Measurements from ENCODE around the gene NR1H4. TPM values are rescaled to one million over a fixed set of nuclear protein-coding genes. Genes with fewer than 3 reads are reported as not detected.

Gene NR1H4
- total and polyA plus RNA-seq, 9 of the 15 experiments (the other 6 are each of a cell fraction or from before 2014, with no cell fraction given): 0.03 TPM; not detected in 8

DNA sequence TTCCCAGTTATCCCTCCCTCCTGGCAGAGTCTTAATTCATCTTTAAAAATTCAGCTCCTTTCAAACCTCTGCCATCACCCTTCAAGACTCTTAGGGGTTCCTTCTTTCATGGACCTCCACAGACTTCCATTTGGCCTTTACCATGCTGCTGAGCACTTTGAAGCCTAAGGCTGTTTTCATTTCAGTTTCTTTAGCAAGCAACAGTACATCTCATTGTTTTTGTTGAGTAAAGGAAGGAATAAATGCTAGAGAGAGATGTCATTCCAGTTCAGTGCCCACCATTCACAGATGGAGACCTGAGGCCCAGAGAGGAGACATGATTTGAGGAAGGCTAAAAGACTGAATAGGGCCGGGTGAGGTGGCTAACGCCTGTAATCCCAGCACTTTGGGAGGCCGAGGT, 98.5 kb downstream of the NR1H4 start:
- Histone ChIP-seq H2AFZ (ENCODE audit: low read depth, low read length) (no peak overlapping the region), H3K79me2 (ENCODE audit: control insufficient read depth, insufficient read depth, low read length) (peaks cover 8% of the 10 kb centered on the region; the same call in 1 of the 3 replicates), H3K9me3 (replicated peaks; ENCODE audit: control insufficient read depth, insufficient read depth, low read depth, low read length) (no peaks in the 10 kb centered on the region), H4K20me1 (replicated peaks; ENCODE audit: control insufficient read depth, insufficient read depth, low read length) (no peaks in the 10 kb centered on the region), H3K36me3 (ENCODE audit: control insufficient read depth, insufficient read depth, low read length) (no peaks in the 10 kb centered on the region), H3K4me3 (no peak overlapping the region), H3K9ac (ENCODE audit: insufficient read depth in 1 of 2, low read depth in 2 of 2, low read length in 2 of 2) (no peak overlapping the region), H3K9me1 (ENCODE audit: control insufficient read depth, insufficient read depth, low read length) (no peaks in the 10 kb centered on the region), H3K4me2 (ENCODE audit: insufficient read depth, low read length) (no peak overlapping the region), H3K27ac (ENCODE audit: extremely low read depth, low read depth, low read length) (no peak overlapping the region), H3K27me3 (ENCODE audit: control insufficient read depth in 2 of 2, insufficient read depth in 2 of 2, low read length in 2 of 2) (no peaks in the 10 kb centered on the region), H3K4me1 (replicated peaks in 1 of 2; ENCODE audit: control insufficient read depth in 2 of 2, insufficient read depth in 2 of 2, low read length in 2 of 2) (peaks cover 0 to 10% of the 10 kb centered on the region in 2 experiments; a peak in 3 of 5 replicates)
- FAIRE-seq (no peak), ATAC-seq (no peak), DNase-seq (ENCODE audit: extremely low read depth in 1 of 4, low spot score in 3 of 4) (no peak)
- WGBS (ENCODE audit: insufficient coverage, low coverage, missing lambda C conversion rate): 41% methylated on average over 3 of the region's 3 CpGs
- TF ChIP-seq, protein P1, sequence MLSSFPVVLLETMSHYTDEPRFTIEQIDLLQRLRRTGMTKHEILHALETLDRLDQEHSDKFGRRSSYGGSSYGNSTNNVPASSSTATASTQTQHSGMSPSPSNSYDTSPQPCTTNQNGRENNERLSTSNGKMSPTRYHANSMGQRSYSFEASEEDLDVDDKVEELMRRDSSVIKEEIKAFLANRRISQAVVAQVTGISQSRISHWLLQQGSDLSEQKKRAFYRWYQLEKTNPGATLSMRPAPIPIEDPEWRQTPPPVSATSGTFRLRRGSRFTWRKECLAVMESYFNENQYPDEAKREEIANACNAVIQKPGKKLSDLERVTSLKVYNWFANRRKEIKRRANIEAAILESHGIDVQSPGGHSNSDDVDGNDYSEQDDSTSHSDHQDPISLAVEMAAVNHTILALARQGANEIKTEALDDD (IDR thresholded peaks at IDR 0.05): no peak
- TF ChIP-seq ZNF79 (CRISPR knock-in tag; IDR thresholded peaks at IDR 0.05; ENCODE audit: low read depth): no peak
- BruUV-seq (replicated peaks): no TSS peak
- intact Hi-C loops (cut with micrococcal nuclease): no loop called here
- CTCF ChIA-PET (ENCODE audit: low intra/inter-chr PET ratio): no interaction called here
- in situ Hi-C loops (cut with MboI): loop anchor here (10.0 kb wide), 1 partner anchor 327 kb away; no protein-coding TSS in a partner anchor
- POLR2A ChIA-PET: no interaction called here

All from K562 (cell line).